HG02970 (cell line): ENCODE results near the gene CHMP2B.
"Not testable (repeated sequence)": the region's sequence is repeated elsewhere in the genome, so short reads cannot be mapped to it uniquely, and the experiment has no call there.

Source experiments
- ATAC-seq: cut with Tn5 transposase; IDR thresholded peaks from one replicate; pipeline ENCODE4 v1.9.1; 2021; ENCODE audit warnings: mild to moderate bottlenecking, moderate library complexity, moderate number of reproducible peaks; ENCODE audit not compliant: unreplicated experiment, low FRiP score

CHMP2B gene

DNA sequence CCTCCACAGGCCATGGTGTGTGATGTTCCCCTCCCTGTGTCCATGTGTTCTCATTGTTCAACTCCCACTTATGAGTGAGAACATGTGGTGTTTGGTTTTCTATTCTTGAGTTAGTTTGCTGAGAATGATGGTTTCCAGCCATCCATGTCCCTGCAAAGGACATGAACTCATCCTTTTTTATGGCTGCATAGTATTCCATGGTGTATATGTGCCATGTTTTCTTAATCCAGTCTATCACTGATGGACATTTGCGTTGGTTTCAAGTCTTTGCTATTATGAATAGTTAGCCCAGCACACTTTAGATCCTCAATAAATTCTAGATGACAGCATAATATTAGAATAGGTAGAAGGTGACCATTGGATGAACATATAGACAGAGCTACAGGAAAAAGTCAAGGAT lies 77.9 kb downstream of the CHMP2B start:
- ATAC-seq = not testable (repeated sequence)
